Fibroblast of lung (primary cell): Measurements from ENCODE around the gene CCDC102B.

Experiments
- CTCF ChIP-seq, 2 donors: IDR thresholded peaks in 1 of 2; conservative IDR thresholded peaks in 1 of 2; 1 replicate in 1 of 2; 2 replicates in 1 of 2; pipeline ENCODE4 v1.5.1; 2011 to 2012; ENCODE audit warnings: low read length in 2 of 2, control low read depth in 1 of 2, inconsistent platforms in 1 of 2, low read depth in 1 of 2, mild to moderate bottlenecking in 1 of 2
- EZH2 ChIP-seq: IDR thresholded peaks from 2 replicates; pipeline ENCODE4 v1.5.1; 2012; ENCODE audit warnings: low read length, control low read depth, mild to moderate bottlenecking; ENCODE audit errors: missing control alignments

GRCh38 chr18:68826121-68826520 is 28.2 kb downstream of the CCDC102B start:
- TF ChIP-seq EZH2, result no peak
- TF ChIP-seq CTCF (conservative IDR thresholded peaks at IDR 0.05 in 1 of 2, IDR thresholded peaks at IDR 0.05 in 1 of 2; ENCODE audit: low read depth in 1 of 2, low read length in 2 of 2), result no peak
